NCI-H774 (cell line): ENCODE results near the gene VTCN1.
"Not testable (repeated sequence)": the region's sequence is repeated elsewhere in the genome, so short reads cannot be mapped to it uniquely, and the experiment has no call there.

Experiments used
- DNase-seq: peaks from one replicate; lab custom pipeline; 2025; lab: John Stamatoyannopoulos, UW

The VTCN1 gene, protein sequence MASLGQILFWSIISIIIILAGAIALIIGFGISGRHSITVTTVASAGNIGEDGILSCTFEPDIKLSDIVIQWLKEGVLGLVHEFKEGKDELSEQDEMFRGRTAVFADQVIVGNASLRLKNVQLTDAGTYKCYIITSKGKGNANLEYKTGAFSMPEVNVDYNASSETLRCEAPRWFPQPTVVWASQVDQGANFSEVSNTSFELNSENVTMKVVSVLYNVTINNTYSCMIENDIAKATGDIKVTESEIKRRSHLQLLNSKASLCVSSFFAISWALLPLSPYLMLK

DNA sequence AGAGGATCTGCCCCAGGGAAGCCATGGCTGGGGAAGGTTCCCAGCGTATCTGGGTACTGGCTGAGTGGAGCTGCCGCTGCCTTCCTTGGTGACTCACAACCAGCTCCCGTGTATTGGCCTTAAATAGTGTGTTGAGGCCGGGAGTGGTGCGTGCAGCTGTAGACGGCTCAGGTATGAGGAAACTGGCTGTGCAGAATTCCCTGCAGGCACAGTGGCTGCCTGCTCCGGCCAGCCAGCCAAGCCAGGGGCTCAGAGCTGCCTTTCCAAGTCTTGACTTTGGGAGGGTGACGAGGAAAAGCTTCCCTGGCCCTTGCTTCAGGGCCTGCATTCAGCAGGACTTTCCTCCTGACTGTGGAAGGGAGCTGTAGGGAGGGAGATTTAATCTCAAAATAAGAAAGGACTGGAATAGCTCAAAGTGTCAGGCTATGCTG lies at the start of gene VTCN1:
Gene VTCN1 (minus strand): TSS at position 97 of the 431 bp plus-strand sequence. CDS start 72 bp downstream, at position 25.
- no peak for DNase-seq

- DNase-seq = no peak
These were observed 48.1 kb upstream of the VTCN1 start for GRCh38 chr1:117258791-117259190.

- not testable (repeated sequence) for DNase-seq
These were observed 47.3 kb upstream of the VTCN1 start for GRCh38 chr1:117258075-117258474.

- no peak for DNase-seq
These were observed 46.6 kb upstream of the VTCN1 start for GRCh38 chr1:117257291-117257690.

DNA sequence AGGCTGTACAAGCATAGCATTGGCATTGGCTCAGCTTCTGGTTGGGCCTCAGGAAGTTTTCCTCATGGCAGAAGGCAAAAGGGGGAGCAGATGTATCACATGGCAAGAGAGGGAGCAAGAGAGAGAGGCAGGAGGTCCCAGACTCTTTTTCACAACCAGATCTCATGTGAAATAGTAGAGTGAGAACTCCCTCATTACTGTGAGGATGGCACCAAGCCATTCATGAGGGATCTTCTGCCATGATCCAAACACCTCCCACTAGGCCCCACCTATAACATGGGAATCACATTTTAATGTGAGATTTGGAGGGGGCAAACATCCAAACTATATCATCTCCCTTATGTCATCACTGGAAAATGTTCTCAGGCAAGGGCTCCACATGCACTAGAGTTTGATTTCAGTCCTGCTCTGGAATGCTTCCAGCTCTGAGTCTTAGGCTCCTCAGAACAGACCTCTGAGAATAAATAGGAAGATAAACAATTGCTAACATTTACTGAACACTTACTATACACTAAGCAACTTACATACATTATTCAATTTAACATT lies 39.4 kb upstream of the VTCN1 start:
- no peak for DNase-seq

- no peak for DNase-seq
These were observed 34.2 kb upstream of the VTCN1 start for GRCh38 chr1:117244971-117245370.

- no peak for DNase-seq
These were observed 33.6 kb upstream of the VTCN1 start for GRCh38 chr1:117244306-117244705.

DNA sequence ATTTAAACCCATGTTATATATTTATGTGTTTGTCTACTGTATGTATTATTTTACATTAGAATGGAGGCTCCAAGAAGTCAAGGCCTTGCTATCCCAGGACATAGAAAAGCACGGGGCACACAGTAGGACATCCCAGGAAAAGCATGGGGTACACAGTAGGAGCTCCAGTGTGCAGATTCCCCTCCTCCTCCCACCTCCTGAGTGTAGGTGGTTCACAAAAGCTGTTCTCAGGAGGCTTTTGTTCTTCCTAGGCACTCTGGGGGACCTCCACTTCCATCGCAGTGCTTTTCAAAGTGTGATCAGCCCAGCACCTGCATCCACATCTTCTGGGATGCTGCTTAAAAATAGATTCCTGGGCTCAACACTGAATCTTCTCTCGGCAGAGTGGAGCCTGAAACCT lies 30.8 kb upstream of the VTCN1 start:
- no peak for DNase-seq

- DNase-seq = no peak
These were observed 29.8 kb upstream of the VTCN1 start for GRCh38 chr1:117240547-117240946.

DNA sequence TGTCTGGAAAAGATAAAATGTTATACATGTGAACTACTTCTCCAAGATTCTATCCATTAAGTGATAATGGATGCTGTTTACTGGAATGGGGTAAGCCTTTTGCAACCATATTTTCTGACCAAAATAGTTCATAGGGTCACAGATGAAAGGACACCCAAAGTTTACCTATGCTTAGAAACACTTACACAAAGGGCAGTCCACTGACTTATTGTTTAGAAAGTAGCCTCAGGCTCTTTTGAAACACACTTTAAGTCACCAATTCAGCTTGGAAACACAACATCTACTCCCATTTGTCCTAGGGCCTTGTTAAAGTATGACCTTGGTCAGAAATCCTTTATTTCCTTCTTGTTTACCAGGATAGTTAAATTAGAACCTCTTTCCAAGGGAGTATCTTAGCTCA lies 28.7 kb upstream of the VTCN1 start:
- DNase-seq = no peak

GRCh38 chr1:117237726-117238381 lies 27.1 kb upstream of the VTCN1 start:
- no peak for DNase-seq

DNA sequence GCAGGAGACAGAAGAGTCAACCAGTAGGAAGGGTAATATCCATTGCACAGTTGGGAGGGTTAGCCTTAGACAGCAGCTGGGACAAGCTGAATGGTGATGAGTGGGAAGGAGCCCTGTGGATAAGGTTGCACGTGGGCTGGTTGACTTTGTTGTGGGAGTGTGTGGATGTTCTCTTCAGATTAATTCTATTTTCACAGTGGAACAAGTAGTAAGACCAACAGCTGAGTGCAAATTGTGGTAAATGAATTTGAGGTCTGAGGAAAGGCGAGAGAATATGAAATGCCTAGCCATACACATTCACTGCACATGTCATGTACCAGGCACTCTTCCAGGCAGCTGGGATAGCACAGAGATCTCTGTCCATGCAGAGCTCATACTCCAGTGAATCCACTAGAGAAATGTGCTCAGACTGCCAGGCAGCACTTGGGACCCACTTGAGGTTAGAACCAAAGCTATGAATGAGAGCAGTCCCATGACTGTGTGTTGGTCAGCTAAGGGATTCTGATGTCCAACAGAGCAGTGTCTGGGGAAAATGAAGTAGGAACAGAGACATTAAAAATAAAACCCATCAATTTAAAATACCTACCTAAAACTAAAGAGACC lies 25.2 kb upstream of the VTCN1 start:
- no peak for DNase-seq

- no peak for DNase-seq
These were observed 21.8 kb upstream of the VTCN1 start for GRCh38 chr1:117232531-117232930.

DNA sequence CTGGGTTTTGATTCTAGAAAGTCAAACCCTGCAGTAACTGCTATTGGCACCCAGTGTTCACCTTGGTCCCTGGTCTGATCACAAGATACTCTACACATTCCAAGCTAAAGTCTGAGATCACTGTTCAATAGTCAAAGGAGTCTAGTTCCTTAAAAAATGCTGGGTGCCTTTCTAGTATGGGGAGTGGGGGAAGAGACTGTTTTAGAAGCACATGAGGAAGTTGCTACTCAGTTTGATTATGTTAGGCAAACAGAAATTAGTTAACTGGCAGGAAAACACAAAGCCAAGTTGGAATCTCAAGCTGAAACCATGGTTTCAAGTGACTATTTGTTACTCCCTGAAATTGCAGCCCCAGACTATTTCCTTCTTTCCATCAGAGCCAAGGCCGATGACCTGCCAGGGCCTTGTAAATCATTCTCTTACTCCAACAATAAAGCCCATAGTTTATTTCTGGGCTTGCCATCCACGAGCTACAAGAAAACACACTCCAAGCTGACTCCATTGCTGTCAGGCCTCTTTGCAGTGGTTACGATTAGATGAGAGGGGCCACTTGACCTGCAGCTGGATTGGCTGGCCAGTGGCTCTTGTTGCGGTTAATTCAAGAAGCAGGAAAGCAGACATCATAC lies 21.1 kb upstream of the VTCN1 start:
- no peak for DNase-seq

- no peak for DNase-seq
These were observed 20.6 kb upstream of the VTCN1 start for GRCh38 chr1:117231312-117231711.

DNA sequence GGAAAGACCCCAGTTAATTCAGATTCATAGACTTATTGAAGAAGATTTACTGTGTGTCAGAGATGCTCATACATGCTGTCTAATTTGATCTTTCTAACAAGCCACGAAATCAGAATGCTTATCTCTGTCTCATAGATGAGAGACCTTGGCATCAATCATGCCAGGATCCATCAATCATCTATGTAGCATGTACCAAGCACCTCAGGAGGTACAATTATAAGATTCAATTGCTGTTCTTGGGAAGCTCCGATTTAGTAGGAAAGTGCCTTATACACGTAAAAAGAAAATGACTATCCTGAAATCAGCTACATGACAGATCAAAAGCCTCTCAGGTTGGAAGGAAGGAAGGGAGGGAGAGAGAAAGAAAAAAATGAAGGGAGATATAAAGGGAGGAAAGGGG lies 18.5 kb upstream of the VTCN1 start:
- DNase-seq = no peak

GRCh38 chr1:117225931-117226330 lies 15.2 kb upstream of the VTCN1 start:
- DNase-seq = no peak

GRCh38 chr1:117216718-117217117 lies 6.0 kb upstream of the VTCN1 start:
- DNase-seq = no peak

- no peak for DNase-seq
These were observed 5.2 kb upstream of the VTCN1 start for GRCh38 chr1:117215733-117216462.

- DNase-seq = no peak
These were observed 4.3 kb upstream of the VTCN1 start for GRCh38 chr1:117215019-117215418.

DNA sequence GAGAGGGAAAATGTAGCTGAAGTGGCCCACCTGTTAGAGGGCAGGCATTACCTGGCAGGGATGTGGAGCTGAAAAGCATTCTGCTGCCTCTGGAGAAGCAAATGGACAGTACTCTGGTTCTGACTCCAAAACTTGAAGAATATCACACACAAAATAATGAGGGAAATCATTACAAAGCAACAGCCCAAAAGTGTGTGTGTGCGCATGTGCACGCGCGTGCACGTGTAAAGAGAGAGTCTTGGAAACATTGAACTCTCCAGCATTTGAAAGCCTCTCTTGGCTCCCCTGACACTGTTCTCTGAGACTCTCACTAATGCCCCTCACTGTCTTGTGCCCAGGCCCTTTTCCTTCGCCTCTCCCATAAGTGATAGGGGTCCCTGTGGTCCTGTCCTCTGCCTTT lies 2.3 kb upstream of the VTCN1 start:
- no peak for DNase-seq

GRCh38 chr1:117210386-117210785 lies 341 bp downstream of the VTCN1 start:
- no peak for DNase-seq
